Fibroblast of lung (primary cell): ENCODE measurements around the gene CXADR. TPM values are rescaled to one million over a fixed set of nuclear protein-coding genes. Genes with fewer than 3 reads are reported as not detected.

Experiments used
- DNase-seq, 2 donors: peaks; one replicate each; pipeline versions ENCODE4 v3.0.0 to v3.0.0-alpha.2; 2010; ENCODE audit warnings: low read depth in 2 of 2
- H2AFZ ChIP-seq: 2 replicates; pipeline ENCODE4 v1.5.1; 2012; ENCODE audit warnings: low read length, control low read depth, inconsistent platforms
- H3K27ac ChIP-seq: 2 replicates; pipeline ENCODE4 v1.5.1; 2011; ENCODE audit warnings: low read length, control low read depth; ENCODE audit not compliant: insufficient read depth
- H3K27me3 ChIP-seq: 2 replicates; pipeline ENCODE4 v1.5.1; 2011; ENCODE audit warnings: mild to moderate bottlenecking, low read length; ENCODE audit not compliant: control insufficient read depth, insufficient read depth
- H3K36me3 ChIP-seq: 2 replicates; pipeline ENCODE4 v1.5.1; 2011; ENCODE audit warnings: low read length; ENCODE audit not compliant: control insufficient read depth, insufficient read depth
- H3K4me1 ChIP-seq: 2 replicates; pipeline ENCODE4 v1.5.1; 2011; ENCODE audit warnings: low read length; ENCODE audit not compliant: control insufficient read depth, insufficient read depth; ENCODE audit errors: extremely low read depth
- H3K4me2 ChIP-seq: 2 replicates; pipeline ENCODE4 v1.5.1; 2011; ENCODE audit warnings: low read length, control low read depth; ENCODE audit not compliant: insufficient read depth; ENCODE audit errors: extremely low read depth
- H3K4me3 ChIP-seq, 4 experiments: fragments of 200-600 bp in 1 of 4; sonication (generic) in 1 of 4; replicated peaks in 1 of 4; 2 replicates each; pipeline ENCODE4 v1.5.1; 2011 to 2016; ENCODE audit warnings: low read length in 4 of 4, low read depth in 3 of 4, mild to moderate bottlenecking in 3 of 4, control low read depth in 2 of 4, inconsistent platforms in 1 of 4, mixed read lengths in 1 of 4; ENCODE audit not compliant: insufficient read depth in 1 of 4; ENCODE audit errors: control extremely low read depth in 1 of 4
- H3K79me2 ChIP-seq: 2 replicates; pipeline ENCODE4 v1.5.1; 2012; ENCODE audit warnings: mild to moderate bottlenecking, low read length, inconsistent platforms; ENCODE audit not compliant: control insufficient read depth, insufficient read depth
- H3K9ac ChIP-seq: 2 replicates; pipeline ENCODE4 v1.5.1; 2011; ENCODE audit warnings: mild to moderate bottlenecking, low read length, control low read depth; ENCODE audit not compliant: insufficient read depth
- H3K9me3 ChIP-seq: 2 replicates; pipeline ENCODE4 v1.5.1; 2012; ENCODE audit warnings: low read depth, low read length; ENCODE audit not compliant: control insufficient read depth, insufficient read depth
- H4K20me1 ChIP-seq: 2 replicates; pipeline ENCODE4 v1.5.1; 2011; ENCODE audit warnings: low read length; ENCODE audit not compliant: control insufficient read depth, insufficient read depth; ENCODE audit errors: extremely low read depth
- CTCF ChIP-seq, 2 donors: IDR thresholded peaks in 1 of 2; conservative IDR thresholded peaks in 1 of 2; 1 replicate in 1 of 2; 2 replicates in 1 of 2; pipeline ENCODE4 v1.5.1; 2011 to 2012; ENCODE audit warnings: low read length in 2 of 2, control low read depth in 1 of 2, inconsistent platforms in 1 of 2, low read depth in 1 of 2, mild to moderate bottlenecking in 1 of 2
- EZH2 ChIP-seq: IDR thresholded peaks from 2 replicates; pipeline ENCODE4 v1.5.1; 2012; ENCODE audit warnings: low read length, control low read depth, mild to moderate bottlenecking; ENCODE audit errors: missing control alignments
- polyA minus RNA-seq: library from RNA; depleted of rRNA, polyadenylated mRNA; stranded (reverse); fragments of >200 nt; gene quantifications from 2 replicates; pipeline ENCODE4 v1.2.3, GENCODE V29; 2011; ENCODE audit warnings: low replicate concordance
- polyA plus RNA-seq, 2 donors: library from polyadenylated mRNA; depleted of rRNA in 1 of 2; stranded (reverse) in 1 of 2; unstranded in 1 of 2; fragments of >200 nt; gene quantifications; 2 replicates each; pipeline ENCODE4 v1.2.1, GENCODE V29; 2011 to 2012; ENCODE audit warnings: missing spikeins in 1 of 2
- total RNA-seq: library from RNA; depleted of rRNA; stranded (reverse); fragments of >200 nt; gene quantifications from 2 replicates; pipeline ENCODE4 v1.2.1, GENCODE V29; 2014

The CXADR gene
- total RNA-seq (9.0 and 9.9 TPM in 2 replicates), polyA plus RNA-seq (0.69 and 4.2 TPM in 2 replicates), polyA minus RNA-seq (0.37 and 0.82 TPM in 2 replicates)
- 0.66 and 1.3 TPM in 2 replicates for polyA plus RNA-seq (2012)

GRCh38 chr21:17512253-17513213 is at the start of gene CXADR:
TSS of gene CXADR (plus strand) at chr21:17513043. CDS start at chr21:17513130, 87 bp downstream.
- Histone ChIP-seq H3K4me1 (peaks cover 2% of the 10 kb centered on the region), H3K27ac (no peak within 1 kb of the TSS), H3K9me3 (no peaks in the 10 kb centered on the region), H3K9ac (peak within 1 kb of the TSS; percentile 16), H4K20me1 (no peaks in the 10 kb centered on the region), H3K4me3 (peak within 1 kb of the TSS; percentile 50 to 73 (median 59)), H2AFZ (peak within 1 kb of the TSS; percentile 58), H3K4me2 (peak within 1 kb of the TSS; percentile 82), H3K36me3 (no peaks in the 10 kb centered on the region), H3K27me3 (peaks cover 2% of the 10 kb centered on the region), H3K79me2 (no peaks in the 10 kb centered on the region)
- peak; percentile 24 to 43 for DNase-seq
- TF ChIP-seq CTCF (conservative IDR thresholded peaks at IDR 0.05 in 1 of 2, IDR thresholded peaks at IDR 0.05 in 1 of 2; ENCODE audit: low read depth in 1 of 2, low read length in 2 of 2) (peak; percentile 29 to 46), EZH2 (no peak)

GRCh38 chr21:17466166-17466565 is 46.7 kb upstream of the CXADR start:
- no peaks in the 10 kb centered on the region for H4K20me1 ChIP-seq
- no peak overlapping the region for H3K4me3 ChIP-seq
- no peaks in the 10 kb centered on the region for H3K36me3 ChIP-seq
- peak overlapping the region; percentile 30 for H3K27ac ChIP-seq
- H3K79me2 ChIP-seq = no peaks in the 10 kb centered on the region
- H3K4me2 ChIP-seq = no peak overlapping the region
- peaks cover 5% of the 10 kb centered on the region for H3K4me1 ChIP-seq
- H3K9me3 ChIP-seq = no peaks in the 10 kb centered on the region
- no peak for TF ChIP-seq EZH2
- TF ChIP-seq CTCF (conservative IDR thresholded peaks at IDR 0.05 in 1 of 2, IDR thresholded peaks at IDR 0.05 in 1 of 2; ENCODE audit: low read depth in 1 of 2, low read length in 2 of 2) = no peak
- no peak overlapping the region for H3K9ac ChIP-seq
- no peaks in the 10 kb centered on the region for H3K27me3 ChIP-seq
- DNase-seq = peak; percentile 43 to 87
- peak overlapping the region; percentile 80 for H2AFZ ChIP-seq

GRCh38 chr21:17467392-17467791 is 45.5 kb upstream of the CXADR start:
- Histone ChIP-seq H4K20me1 (no peaks in the 10 kb centered on the region), H3K27ac (no peak overlapping the region), H3K4me1 (peaks cover 2% of the 10 kb centered on the region), H3K4me2 (no peak overlapping the region), H2AFZ (peak overlapping the region; percentile 12), H3K9ac (no peak overlapping the region), H3K79me2 (no peaks in the 10 kb centered on the region), H3K36me3 (no peaks in the 10 kb centered on the region), H3K9me3 (no peaks in the 10 kb centered on the region), H3K27me3 (no peaks in the 10 kb centered on the region), H3K4me3 (no peak overlapping the region)
- no peak for TF ChIP-seq CTCF (conservative IDR thresholded peaks at IDR 0.05 in 1 of 2, IDR thresholded peaks at IDR 0.05 in 1 of 2; ENCODE audit: low read depth in 1 of 2, low read length in 2 of 2)
- TF ChIP-seq EZH2 = no peak
- DNase-seq = peak in 1 of 2 donors; percentile 35
